IMR-90 (cell line): ENCODE data around the gene CCDC117. TPM values are rescaled to one million over a fixed set of nuclear protein-coding genes. Genes with fewer than 3 reads are reported as not detected.
"Not testable (repeated sequence)": the region's sequence is repeated elsewhere in the genome, so short reads cannot be mapped to it uniquely, and the experiment has no call there.

Experiments
- ATAC-seq: fragments of 200-7000 bp; cut with Tn5 transposase; 2 replicates; pipeline ENCODE4 v1.9.1; 2020; ENCODE audit warnings: low read depth, mild to moderate bottlenecking, moderate library complexity
- BruUV-seq: library from RNA; stranded (reverse); fragments of 400-500 nt; replicated peaks from 2 replicates; lab custom pipeline; 2021; lab: Mats Ljungman, UMichigan
- CTCF ChIA-PET: fragments of 300-600 bp; formaldehyde crosslinking; extraction: SDS; loops from one replicate; lab custom pipeline; 2021; ENCODE audit warnings: antibody characterized with exemption; lab: Yijun Ruan, JAX
- POLR2A ChIA-PET: fragments of 300-600 bp; sonication (Branson Sonifier 250); formaldehyde crosslinking; loops from one replicate; lab custom pipeline; 2022; ENCODE audit warnings: antibody characterized with exemption; ENCODE audit not compliant: unreplicated experiment; lab: Charles Lee
- DNase-seq: peaks from one replicate; pipeline ENCODE4 v3.0.0; 2013
- H2AFZ ChIP-seq: replicated peaks from 2 replicates; pipeline ENCODE3; 2013; ENCODE audit warnings: low read length, mild to moderate bottlenecking; ENCODE audit not compliant: poor library complexity
- H2AK5ac ChIP-seq: 2 replicates; pipeline ENCODE4 v1.6.1; 2013; ENCODE audit warnings: low read depth, low read length, inconsistent platforms
- H2AK9ac ChIP-seq: replicated peaks from 2 replicates; pipeline ENCODE3; 2013; ENCODE audit warnings: mild to moderate bottlenecking, low read depth, low read length, moderate library complexity; ENCODE audit not compliant: poor library complexity
- H2BK120ac ChIP-seq: 2 replicates; pipeline ENCODE4 v1.6.1; 2013; ENCODE audit warnings: low read depth, low read length, inconsistent platforms
- H2BK15ac ChIP-seq: 3 replicates; pipeline ENCODE4 v1.6.1; 2013; ENCODE audit warnings: low read depth, low read length, inconsistent platforms
- H2BK20ac ChIP-seq: 2 replicates; pipeline ENCODE4 v1.6.1; 2013; ENCODE audit warnings: low read depth, mild to moderate bottlenecking, inconsistent platforms, low read length, moderate library complexity
- H2BK5ac ChIP-seq: 2 replicates; pipeline ENCODE4 v1.6.1; 2013; ENCODE audit warnings: mild to moderate bottlenecking, low read depth, low read length, inconsistent platforms; ENCODE audit not compliant: poor library complexity, severe bottlenecking
- H3K14ac ChIP-seq: replicated peaks from 2 replicates; pipeline ENCODE4 v1.6.1; 2013; ENCODE audit warnings: low read depth, low read length, inconsistent platforms
- H3K18ac ChIP-seq: 2 replicates; pipeline ENCODE4 v1.6.1; 2013; ENCODE audit warnings: low read depth, low read length, control low read depth
- H3K23ac ChIP-seq: 2 replicates; pipeline ENCODE4 v1.6.1; 2013; ENCODE audit warnings: low read depth, low read length, inconsistent platforms
- H3K27ac ChIP-seq: 2 replicates; pipeline ENCODE4 v1.5.1; 2013; ENCODE audit warnings: mild to moderate bottlenecking, control low read depth, low read length; ENCODE audit not compliant: insufficient read depth
- H3K27me3 ChIP-seq: 2 replicates; pipeline ENCODE4 v1.6.1; 2013; ENCODE audit warnings: low read length; ENCODE audit not compliant: control insufficient read depth, insufficient read depth
- H3K36me3 ChIP-seq: 2 replicates; pipeline ENCODE4 v1.6.1; 2013; ENCODE audit warnings: low read length, mixed read lengths; ENCODE audit not compliant: control insufficient read depth, insufficient read depth
- H3K4ac ChIP-seq: 2 replicates; pipeline ENCODE4 v1.6.1; 2013; ENCODE audit warnings: low read depth, low read length, inconsistent platforms
- H3K4me1 ChIP-seq: 2 replicates; pipeline ENCODE4 v1.6.1; 2013; ENCODE audit warnings: low read length, mixed read lengths; ENCODE audit not compliant: control insufficient read depth, insufficient read depth
- H3K4me2 ChIP-seq: 2 replicates; pipeline ENCODE4 v1.6.1; 2013; ENCODE audit warnings: low read depth, mild to moderate bottlenecking, control low read depth, low read length, moderate library complexity
- H3K4me3 ChIP-seq: 2 replicates; pipeline ENCODE4 v1.5.1; 2013; ENCODE audit warnings: low read depth, mild to moderate bottlenecking, control low read depth, low read length, moderate library complexity; ENCODE audit not compliant: insufficient read depth
- H3K56ac ChIP-seq: 2 replicates; pipeline ENCODE4 v1.6.1; 2013; ENCODE audit warnings: low read length, inconsistent platforms; ENCODE audit not compliant: insufficient read depth; ENCODE audit errors: extremely low read depth
- H3K79me1 ChIP-seq, 2 experiments: 2 replicates each; pipeline ENCODE4 v1.6.1; 2013; ENCODE audit warnings: low read length in 2 of 2, inconsistent platforms in 1 of 2, low read depth in 1 of 2
- H3K9ac ChIP-seq: 2 replicates; pipeline ENCODE4 v1.6.1; 2013; ENCODE audit warnings: low read depth, low read length, control low read depth
- H3K9me1 ChIP-seq: 2 replicates; pipeline ENCODE4 v1.6.1; 2013; ENCODE audit warnings: low read length, inconsistent platforms; ENCODE audit not compliant: insufficient read depth
- H3K9me3 ChIP-seq: 2 replicates; pipeline ENCODE4 v1.6.1; 2013; ENCODE audit warnings: low read length; ENCODE audit not compliant: control insufficient read depth, insufficient read depth
- H4K20me1 ChIP-seq: 2 replicates; pipeline ENCODE4 v1.6.1; 2013; ENCODE audit warnings: low read length, inconsistent platforms; ENCODE audit not compliant: insufficient read depth
- H4K5ac ChIP-seq: 2 replicates; pipeline ENCODE4 v1.6.1; 2013; ENCODE audit warnings: mild to moderate bottlenecking, low read depth, low read length, control low read depth
- H4K8ac ChIP-seq, 2 experiments: 2 replicates each; pipeline ENCODE4 v1.6.1; 2013; ENCODE audit warnings: low read depth in 2 of 2, low read length in 2 of 2, control low read depth in 1 of 2, inconsistent platforms in 1 of 2
- H4K91ac ChIP-seq: 2 replicates; pipeline ENCODE4 v1.6.1; 2013; ENCODE audit warnings: low read depth, low read length, inconsistent platforms; ENCODE audit not compliant: insufficient read depth
- BHLHE40 ChIP-seq: fragments of 150-350 bp; IDR thresholded peaks from 2 replicates; pipeline ENCODE4 v1.6.1; 2016; ENCODE audit warnings: mild to moderate bottlenecking, low read depth, low read length
- FOS ChIP-seq: fragments of 150-350 bp; IDR thresholded peaks from 2 replicates; pipeline ENCODE4 v1.6.1; 2016; ENCODE audit warnings: low read depth, low read length
- NFE2L2 ChIP-seq: fragments of 150-350 bp; IDR thresholded peaks from 2 replicates; pipeline ENCODE4 v1.6.1; 2016; ENCODE audit warnings: low read depth, mild to moderate bottlenecking, low read length
- POLR2A ChIP-seq: IDR thresholded peaks from 2 replicates; pipeline ENCODE4 v1.6.1; 2012; ENCODE audit warnings: mild to moderate bottlenecking, low read depth, low read length
- RAD21 ChIP-seq: IDR thresholded peaks from 2 replicates; pipeline ENCODE4 v1.6.1; 2012; ENCODE audit warnings: low read length, improper control_type of control experiment
- RCOR1 ChIP-seq: IDR thresholded peaks from 2 replicates; pipeline ENCODE4 v1.6.1; 2012; ENCODE audit warnings: mild to moderate bottlenecking, low read length, improper control_type of control experiment; ENCODE audit not compliant: insufficient replicate concordance
- SMC3 ChIP-seq: fragments of 150-350 bp; IDR thresholded peaks from 2 replicates; pipeline ENCODE4 v1.6.1; 2016; ENCODE audit warnings: low read depth, mild to moderate bottlenecking, antibody characterized with exemption, low read length, moderate library complexity
- USF2 ChIP-seq: fragments of 150-350 bp; IDR thresholded peaks from 2 replicates; pipeline ENCODE4 v1.6.1; 2017; ENCODE audit warnings: mild to moderate bottlenecking, antibody characterized with exemption, low read length, low read depth
- WGBS, 2 experiments: methylation state at CpG; one replicate each; pipeline versions ENCODE4 v1.1.5 to v1.1.7; 2013; ENCODE audit warnings: missing lambda C conversion rate in 2 of 2; ENCODE audit not compliant: insufficient read length in 1 of 2; ENCODE audit errors: extremely low coverage in 2 of 2; 5-methylcytosine and 5-hydroxymethylcytosine counted together
- dilution Hi-C: fragments of 300-500 bp; cut with HindIII; formaldehyde crosslinking; loops from one replicate; pipeline ENCODE4 v1.14.3; 2018; ENCODE audit warnings: low sequenced_read_pairs; ENCODE audit not compliant: unreplicated experiment
- in situ Hi-C: fragments of 300-500 bp; cut with MboI; formaldehyde crosslinking; loops from 3 replicates; pipeline ENCODE4 v1.14.3; 2019; ENCODE audit warnings: low sequenced_read_pairs, inconsistent platforms, mixed read lengths
- intact Hi-C: fragments of 100-400 bp; cut with micrococcal nuclease; formaldehyde crosslinking; loops from 2 replicates; pipeline ENCODE4 v1.10.0; 2022
- polyA plus RNA-seq, 3 experiments: library from polyadenylated mRNA; depleted of rRNA; stranded (reverse); fragments of >200 nt; gene quantifications; 2 replicates each; pipeline ENCODE4 v1.2.3, GENCODE V29; 2012; ENCODE audit warnings: low replicate concordance in 1 of 3
- total RNA-seq: library from RNA; depleted of rRNA; stranded (reverse); fragments of >200 nt; gene quantifications from 2 replicates; pipeline ENCODE4 v1.2.3, GENCODE V29; 2012

Gene CCDC117
- total and polyA plus RNA-seq, 2 of the 4 experiments (the other 2 are of a cell fraction): 5.9 to 7.0 TPM

GRCh38 chr22:28822930-28823551 is 50.5 kb downstream of the CCDC117 start:
- no peak overlapping the region for H4K8ac ChIP-seq
- H3K4me2 ChIP-seq: no peak overlapping the region
- POLR2A ChIA-PET: no interaction called here
- no peak overlapping the region for H2AK9ac ChIP-seq
- no peaks in the 10 kb centered on the region for H3K27me3 ChIP-seq
- H3K4me3 ChIP-seq: no peak overlapping the region
- in situ Hi-C loops: loop anchor here (10.0 kb wide), 1 partner anchor 798 kb away; no protein-coding TSS in a partner anchor
- BruUV-seq: no TSS peak
- no peak overlapping the region for H3K14ac ChIP-seq
- intact Hi-C loops: no loop called here
- WGBS, 2 experiments: no CpG with 5 or more reads among the region's 4 CpGs
- H2AFZ ChIP-seq: no peak overlapping the region
- H2BK15ac ChIP-seq: no peak overlapping the region
- CTCF ChIA-PET: interaction anchor here (0.6 kb wide), 1 partner anchor 1115 kb away, joined by 3 read pairs; no protein-coding TSS in a partner anchor
- TF ChIP-seq USF2 (no peak), RAD21 (no peak), SMC3 (no peak), POLR2A (no peak), RCOR1 (no peak), NFE2L2 (no peak), BHLHE40 (no peak), FOS (no peak)
- no peak overlapping the region for H2BK20ac ChIP-seq
- H3K9me1 ChIP-seq: peaks cover 3% of the 10 kb centered on the region; the same call in 1 of the 2 replicates
- no peak overlapping the region for H4K5ac ChIP-seq
- H3K9ac ChIP-seq: no peak overlapping the region
- H3K9me3 ChIP-seq: no peaks in the 10 kb centered on the region
- no peak overlapping the region for H3K27ac ChIP-seq
- DNase-seq (no peak), ATAC-seq (no peak)
- H3K56ac ChIP-seq: no peak overlapping the region
- no peak overlapping the region for H2BK120ac ChIP-seq
- no peak overlapping the region for H3K4ac ChIP-seq
- H3K36me3 ChIP-seq: no peaks in the 10 kb centered on the region
- no peak overlapping the region for H2BK5ac ChIP-seq
- H2AK5ac ChIP-seq: no peak overlapping the region
- H3K18ac ChIP-seq: no peak overlapping the region
- H3K4me1 ChIP-seq: no peaks in the 10 kb centered on the region
- H3K79me1 ChIP-seq: no peaks in the 10 kb centered on the region
- no peak overlapping the region for H4K91ac ChIP-seq
- H3K23ac ChIP-seq: no peak overlapping the region
- dilution Hi-C loops: no loop called here
- no peaks in the 10 kb centered on the region for H4K20me1 ChIP-seq

- H3K27me3 ChIP-seq, H3K4me3 ChIP-seq, CTCF ChIA-PET, dilution Hi-C loops, H3K4me1 ChIP-seq, H3K23ac ChIP-seq, H2AK9ac ChIP-seq, H2BK15ac ChIP-seq, H3K18ac ChIP-seq, H3K14ac ChIP-seq, H3K4me2 ChIP-seq, DNase-seq, H3K79me1 ChIP-seq, H3K27ac ChIP-seq, H4K8ac ChIP-seq, H3K9me1 ChIP-seq, H3K56ac ChIP-seq, H4K5ac ChIP-seq, H3K4ac ChIP-seq, POLR2A ChIA-PET, BruUV-seq, H3K9ac ChIP-seq, intact Hi-C loops, H4K91ac ChIP-seq, H2AFZ ChIP-seq, H3K9me3 ChIP-seq, H2BK120ac ChIP-seq, H4K20me1 ChIP-seq, H2BK20ac ChIP-seq, H3K36me3 ChIP-seq, H2AK5ac ChIP-seq, ATAC-seq, H2BK5ac ChIP-seq: not testable (repeated sequence)
- in situ Hi-C loops: loop anchor here (10.0 kb wide), 1 partner anchor 800 kb away; no protein-coding TSS in a partner anchor
- WGBS, 2 experiments: 100% methylated on average over 4 of the region's 9 CpGs; no CpG with 5 or more reads in 1 of the 2 experiments
Observed at GRCh38 chr22:28824455-28824854, 52.0 kb downstream of the CCDC117 start.
